Memory B cell (primary cell): ENCODE measurements around the gene MMP13.

Source experiments
- ATAC-seq: fragments of 150-1000 bp; cut with Tn5 transposase; 2 replicates; pipeline ENCODE4 v1.10.0; 2021; ENCODE audit warnings: low read depth, mild to moderate bottlenecking, moderate library complexity
- DNase-seq, 2 donors: peaks; one replicate each; pipeline ENCODE4 v3.0.0; 2022; ENCODE audit warnings: low spot score in 2 of 2
- H3K27ac Mint-ChIP-seq: one replicate; pipeline ENCODE4 v1.8.0; 2022; ENCODE audit warnings: mild to moderate bottlenecking, moderate library complexity, mixed read lengths
- H3K27me3 Mint-ChIP-seq: one replicate; pipeline ENCODE4 v1.8.0; 2022; ENCODE audit warnings: mixed read lengths
- H3K36me3 Mint-ChIP-seq: one replicate; pipeline ENCODE4 v1.8.0; 2022; ENCODE audit warnings: mild to moderate bottlenecking, mixed read lengths
- H3K4me1 Mint-ChIP-seq: one replicate; pipeline ENCODE4 v1.8.0; 2022; ENCODE audit warnings: mixed read lengths
- H3K4me3 Mint-ChIP-seq: one replicate; pipeline ENCODE4 v1.8.0; 2022; ENCODE audit warnings: mild to moderate bottlenecking, moderate library complexity, mixed read lengths
- H3K9me3 Mint-ChIP-seq: one replicate; pipeline ENCODE4 v1.8.0; 2022; ENCODE audit warnings: mixed read lengths

MMP13 gene

DNA sequence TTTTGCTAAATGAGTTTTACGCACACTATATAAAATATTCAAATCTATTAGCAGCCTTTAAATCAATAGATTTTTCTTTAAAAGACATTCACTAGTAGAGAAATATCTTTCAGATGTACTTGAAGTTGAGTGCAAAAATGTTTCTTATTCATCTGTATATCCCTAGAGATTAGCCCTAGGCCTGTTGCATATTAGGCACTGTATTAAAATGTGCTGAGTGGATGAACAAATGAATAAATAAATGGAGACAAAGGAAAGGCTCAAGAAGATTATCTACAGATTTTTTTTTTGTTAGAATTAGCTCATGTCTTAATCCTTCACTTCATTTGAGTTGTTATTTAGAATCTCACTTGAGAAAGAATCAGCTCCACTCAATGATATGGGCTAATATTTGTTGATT is 12.0 kb upstream of the MMP13 start:
- H3K36me3 Mint-ChIP-seq = no peaks in the 10 kb centered on the region

DNA sequence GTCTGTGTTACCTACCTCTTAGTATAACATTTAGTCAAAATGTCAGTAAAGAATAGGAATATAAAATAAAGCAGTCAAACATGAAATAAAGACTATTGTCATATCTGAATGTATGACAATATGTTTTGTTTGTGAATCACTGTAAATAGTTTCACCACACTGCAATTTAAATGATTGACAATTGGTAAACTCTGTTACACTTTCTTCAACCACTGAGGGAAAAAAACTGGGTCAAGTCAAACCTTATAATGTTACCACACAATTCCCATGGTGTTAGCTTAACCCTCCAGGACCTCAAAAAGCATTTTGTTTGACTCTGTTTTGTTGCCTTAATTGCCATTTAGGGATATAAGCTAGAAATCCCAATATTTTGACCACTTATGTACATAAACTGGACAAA is 10.5 kb upstream of the MMP13 start:
- Mint-ChIP-seq H3K27me3 (peaks cover 1% of the 10 kb centered on the region), H3K27ac (no peak overlapping the region), H3K4me1 (no peaks in the 10 kb centered on the region), H3K4me3 (no peak overlapping the region), H3K9me3 (no peaks in the 10 kb centered on the region), H3K36me3 (no peaks in the 10 kb centered on the region)
- no peak for ATAC-seq
- DNase-seq = no peak

More for the DNA sequence above, 12.0 kb upstream of the MMP13 start:
- no peak overlapping the region for H3K27ac Mint-ChIP-seq
- H3K9me3 Mint-ChIP-seq = no peaks in the 10 kb centered on the region
- DNase-seq (no peak), ATAC-seq (no peak)
- peaks cover 4% of the 10 kb centered on the region for H3K27me3 Mint-ChIP-seq
- H3K4me1 Mint-ChIP-seq = peaks cover 4% of the 10 kb centered on the region
- H3K4me3 Mint-ChIP-seq = no peak overlapping the region

DNA sequence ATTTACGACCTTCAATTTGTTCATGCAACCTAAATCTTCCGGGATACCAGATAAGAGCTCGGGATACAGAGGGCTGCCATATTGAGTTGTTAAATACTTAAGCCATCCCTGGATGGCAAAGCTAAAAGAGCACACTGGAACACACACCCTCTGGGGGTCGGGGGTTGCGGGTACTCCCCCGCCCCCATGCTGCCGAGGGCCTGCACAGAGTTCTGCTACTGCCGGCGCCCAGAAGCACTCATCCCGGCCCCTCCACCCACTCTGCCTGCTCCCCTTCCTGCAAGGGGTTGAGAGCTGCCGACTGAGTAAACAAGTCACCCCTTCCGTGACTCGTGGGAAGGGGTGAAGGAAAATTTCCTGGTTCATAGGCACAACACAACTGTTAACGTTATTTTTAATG is 9.3 kb upstream of the MMP13 start:
- no peak overlapping the region for H3K4me3 Mint-ChIP-seq
- H3K36me3 Mint-ChIP-seq = no peaks in the 10 kb centered on the region
- DNase-seq (no peak), ATAC-seq (no peak)
- no peaks in the 10 kb centered on the region for H3K4me1 Mint-ChIP-seq
- H3K9me3 Mint-ChIP-seq = no peaks in the 10 kb centered on the region
- H3K27ac Mint-ChIP-seq = no peak overlapping the region
- peaks cover 1% of the 10 kb centered on the region for H3K27me3 Mint-ChIP-seq

DNA sequence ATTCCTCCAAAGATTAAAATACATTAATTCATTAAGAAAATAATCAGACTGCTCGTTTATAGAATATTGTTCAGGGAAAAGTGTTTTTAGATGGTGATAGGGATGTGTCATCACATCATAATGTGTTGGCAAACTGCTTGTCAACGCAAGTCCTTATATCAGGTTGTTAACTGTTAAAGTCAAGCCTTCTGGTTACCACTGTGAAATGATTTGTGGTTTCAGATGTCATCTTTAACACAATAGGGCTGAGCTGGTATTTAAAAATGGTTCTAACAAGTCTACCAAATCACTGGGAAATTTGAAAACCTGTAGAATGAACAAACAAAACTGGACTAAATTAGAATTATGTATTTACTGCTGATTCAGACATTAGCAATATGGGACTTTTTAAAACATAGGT is 2.4 kb upstream of the MMP13 start:
- Mint-ChIP-seq H3K36me3 (no peaks in the 10 kb centered on the region), H3K4me1 (no peaks in the 10 kb centered on the region), H3K27ac (no peak overlapping the region), H3K4me3 (no peak overlapping the region), H3K9me3 (no peaks in the 10 kb centered on the region), H3K27me3 (peaks cover 3% of the 10 kb centered on the region)
- ATAC-seq = no peak
- DNase-seq = no peak

DNA sequence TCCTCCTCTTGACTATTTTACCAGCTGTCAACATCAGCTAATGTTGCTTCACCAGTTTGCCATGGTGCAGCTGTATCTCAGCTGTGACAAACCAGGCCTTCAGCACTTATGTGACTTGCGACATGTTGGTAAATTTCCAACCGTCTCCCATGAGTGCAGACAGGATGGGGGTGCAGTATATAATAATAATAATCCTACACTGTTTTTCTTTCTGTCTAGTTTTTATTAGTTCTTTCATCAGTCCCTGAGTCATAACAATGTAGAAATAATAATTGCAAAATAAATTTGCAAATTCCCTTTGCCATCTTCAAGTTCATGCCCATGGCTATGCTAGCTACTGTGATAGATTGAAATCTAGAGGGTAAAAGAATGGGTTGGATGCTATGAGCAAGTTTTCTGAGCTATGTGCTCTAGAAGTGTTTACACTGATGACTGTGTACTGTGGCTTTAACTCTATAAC is 4.9 kb downstream of the MMP13 start:
- no peak overlapping the region for H3K4me3 Mint-ChIP-seq

DNA sequence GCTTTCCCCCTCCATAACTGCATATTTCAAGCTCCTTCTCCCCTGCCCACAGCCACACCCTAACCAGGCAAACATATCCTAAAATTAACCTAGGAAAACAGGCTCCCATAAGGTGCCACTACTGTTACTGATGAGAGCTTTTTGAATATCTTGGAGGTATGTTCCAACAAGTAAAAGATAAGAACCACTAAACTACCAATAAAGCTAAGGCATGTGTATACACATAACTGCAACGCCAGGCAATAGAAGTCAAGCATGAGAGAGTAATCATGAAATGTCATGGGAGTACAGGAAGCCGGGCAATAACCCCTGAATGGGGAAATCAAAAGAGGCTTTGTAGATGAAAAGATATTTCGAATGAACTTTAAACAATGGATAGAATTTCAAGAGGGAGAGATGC is 9.3 kb downstream of the MMP13 start:
- ATAC-seq (no peak), DNase-seq (no peak)
- Mint-ChIP-seq H3K36me3 (no peaks in the 10 kb centered on the region), H3K4me1 (no peaks in the 10 kb centered on the region), H3K27me3 (peaks cover 2% of the 10 kb centered on the region), H3K4me3 (no peak overlapping the region), H3K27ac (no peak overlapping the region), H3K9me3 (no peaks in the 10 kb centered on the region)

More for the DNA sequence above, 4.9 kb downstream of the MMP13 start:
- Mint-ChIP-seq H3K27me3 (no peaks in the 10 kb centered on the region), H3K36me3 (no peaks in the 10 kb centered on the region), H3K27ac (no peak overlapping the region), H3K9me3 (no peaks in the 10 kb centered on the region), H3K4me1 (no peaks in the 10 kb centered on the region)
- DNase-seq = no peak
- ATAC-seq = no peak

DNA sequence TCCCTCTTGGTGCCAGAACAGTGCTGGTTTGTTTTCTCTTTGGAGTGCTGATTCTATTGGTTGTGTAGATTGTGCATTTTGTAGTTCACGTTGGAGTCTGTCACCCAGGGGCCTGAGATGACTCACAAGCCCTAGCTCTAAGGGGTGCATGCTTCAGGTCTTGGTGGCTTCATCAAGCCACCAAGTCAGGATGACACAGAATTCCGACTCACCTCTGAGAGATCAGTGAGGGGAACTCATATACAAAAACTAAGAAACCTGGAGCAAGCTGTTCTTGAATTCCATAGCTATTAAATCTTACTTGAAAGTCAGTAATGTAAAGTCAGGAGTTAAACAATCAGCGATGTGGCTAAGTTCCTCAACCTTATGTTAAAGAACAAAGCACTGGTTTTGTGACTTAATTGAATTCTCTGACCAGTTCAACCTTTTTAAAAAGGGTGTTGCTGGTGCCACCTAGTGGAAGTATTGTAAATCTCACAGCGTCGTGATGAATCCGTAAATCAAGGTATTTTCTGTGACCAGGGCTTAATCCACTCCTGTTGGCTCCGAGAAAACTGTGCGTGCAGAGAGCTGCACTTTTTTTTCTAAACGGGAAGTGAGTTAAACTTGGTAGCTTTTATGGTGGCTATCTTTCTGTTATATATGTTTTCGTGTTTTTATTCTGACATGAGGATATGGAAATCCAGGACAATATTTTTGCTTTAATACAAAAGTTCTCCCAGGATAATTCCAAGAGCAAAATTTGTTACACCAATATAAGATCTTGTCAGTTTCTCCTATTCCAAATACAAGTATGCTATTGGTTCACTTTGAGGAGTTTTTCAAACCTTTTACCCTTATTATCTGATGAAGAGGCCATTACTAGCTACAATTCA is 14.6 kb downstream of the MMP13 start:
- H3K4me1 Mint-ChIP-seq = no peaks in the 10 kb centered on the region
- peaks cover 5% of the 10 kb centered on the region for H3K27me3 Mint-ChIP-seq
- peaks cover 2% of the 10 kb centered on the region for H3K36me3 Mint-ChIP-seq
- H3K27ac Mint-ChIP-seq = no peak overlapping the region
- H3K9me3 Mint-ChIP-seq = peaks cover 3% of the 10 kb centered on the region
- ATAC-seq (peak; percentile 67), DNase-seq (peak in 1 of 2 donors; percentile 22)
- no peak overlapping the region for H3K4me3 Mint-ChIP-seq

DNA sequence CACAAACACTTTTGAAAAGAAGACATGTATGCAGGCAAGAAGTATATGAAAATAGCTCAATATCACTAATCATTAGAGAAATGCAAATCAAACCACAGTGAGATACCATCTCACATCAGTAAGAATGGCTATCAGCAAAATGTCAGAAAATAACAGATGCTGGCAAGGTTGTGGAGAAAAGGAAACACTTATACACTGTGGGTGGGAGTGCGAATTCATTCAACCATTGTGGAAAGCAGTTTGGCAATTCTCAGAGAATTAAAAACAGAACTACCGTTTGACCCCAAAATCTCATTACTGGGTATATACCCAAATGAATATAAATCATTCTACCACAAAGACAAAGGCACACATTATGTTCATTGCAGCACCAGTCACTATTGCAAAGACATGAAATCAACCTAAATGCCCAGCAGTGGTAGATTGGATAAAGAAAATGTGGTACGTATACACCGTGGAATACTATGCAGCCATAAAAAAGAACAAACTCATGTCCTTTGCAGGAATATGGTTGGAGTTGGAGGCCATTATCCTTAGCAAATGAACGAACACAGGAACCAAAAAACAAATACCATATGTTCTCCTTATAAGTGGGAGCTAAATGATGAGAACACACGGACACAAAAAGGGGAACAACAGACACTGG is 18.5 kb downstream of the MMP13 start:
- Mint-ChIP-seq H3K36me3 (peaks cover 2% of the 10 kb centered on the region), H3K27ac (no peak overlapping the region)
- no peak for ATAC-seq

DNA sequence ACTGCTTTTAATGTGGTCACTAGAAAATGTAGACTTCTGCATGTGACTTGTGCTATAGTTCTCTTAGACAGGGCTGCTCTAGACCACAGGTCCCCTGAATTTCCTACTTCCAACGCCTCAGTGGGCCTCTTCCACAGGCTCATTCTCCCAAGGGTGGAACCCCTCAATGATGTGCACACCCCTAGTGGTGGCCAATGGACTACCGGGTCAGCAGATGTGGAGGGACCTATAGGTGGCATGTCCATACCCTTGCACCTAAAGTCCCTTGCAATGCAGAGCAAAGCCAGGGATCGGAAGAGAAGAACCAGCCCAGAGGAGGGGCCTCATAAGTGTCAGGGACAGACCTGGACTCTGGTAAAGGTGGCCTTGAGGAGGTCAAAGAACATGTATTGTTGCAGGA is 20.0 kb downstream of the MMP13 start:
- peaks cover 7% of the 10 kb centered on the region for H3K27me3 Mint-ChIP-seq
- H3K4me1 Mint-ChIP-seq = no peaks in the 10 kb centered on the region
- peaks cover 2% of the 10 kb centered on the region for H3K36me3 Mint-ChIP-seq
- DNase-seq (no peak), ATAC-seq (no peak)
- H3K9me3 Mint-ChIP-seq = peaks cover 3% of the 10 kb centered on the region
- no peak overlapping the region for H3K4me3 Mint-ChIP-seq
- H3K27ac Mint-ChIP-seq = no peak overlapping the region

More for the DNA sequence above, 18.5 kb downstream of the MMP13 start:
- Mint-ChIP-seq H3K27me3 (peaks cover 5% of the 10 kb centered on the region), H3K9me3 (peaks cover 3% of the 10 kb centered on the region), H3K4me1 (no peaks in the 10 kb centered on the region), H3K4me3 (no peak overlapping the region)
- no peak for DNase-seq

DNA sequence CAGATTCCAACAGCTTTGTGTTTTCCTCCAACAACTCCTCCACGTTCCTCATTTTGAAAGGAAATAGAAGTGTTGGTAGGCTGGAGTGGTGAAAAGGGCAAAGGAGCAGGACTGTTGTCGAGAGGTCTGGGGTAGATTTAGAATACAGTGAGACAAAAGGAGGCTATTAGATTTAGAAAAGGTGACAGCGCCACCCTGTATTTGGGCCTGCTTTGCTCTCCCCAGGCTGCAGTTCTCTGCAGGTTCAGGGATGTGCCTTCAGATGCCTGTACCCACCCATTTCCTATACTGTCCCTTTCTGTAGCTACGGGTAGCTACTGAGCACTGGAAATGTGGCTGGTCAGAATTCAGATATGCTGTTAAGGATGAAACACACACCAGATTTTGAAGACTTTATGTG is 20.8 kb downstream of the MMP13 start:
- Mint-ChIP-seq H3K4me1 (no peaks in the 10 kb centered on the region), H3K9me3 (peaks cover 3% of the 10 kb centered on the region), H3K4me3 (no peak overlapping the region), H3K36me3 (peaks cover 2% of the 10 kb centered on the region), H3K27ac (no peak overlapping the region), H3K27me3 (peaks cover 8% of the 10 kb centered on the region)
- DNase-seq (no peak), ATAC-seq (no peak)

DNA sequence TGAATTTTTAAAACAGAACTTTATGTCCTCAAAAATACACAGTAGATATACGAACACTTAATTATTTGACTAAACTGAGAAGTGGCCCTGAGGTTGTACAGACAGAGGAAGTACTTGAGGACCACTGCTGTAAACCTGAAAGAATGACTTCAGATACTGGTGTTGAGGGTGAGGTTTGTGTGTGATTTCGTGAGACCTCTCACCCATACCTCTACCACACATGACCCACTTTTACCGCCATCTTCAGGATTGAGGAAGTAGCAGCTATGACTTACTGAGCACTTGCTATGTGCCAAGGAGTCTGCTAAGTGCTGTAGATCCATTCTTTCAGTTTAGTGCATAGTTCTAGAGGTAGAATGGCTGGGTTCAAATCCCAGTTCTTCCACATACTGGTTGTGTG is 21.9 kb downstream of the MMP13 start:
- no peak overlapping the region for H3K27ac Mint-ChIP-seq
- ATAC-seq (peak; percentile 24), DNase-seq (no peak)
- H3K9me3 Mint-ChIP-seq = peaks cover 3% of the 10 kb centered on the region
- H3K36me3 Mint-ChIP-seq = peaks cover 2% of the 10 kb centered on the region
- no peaks in the 10 kb centered on the region for H3K4me1 Mint-ChIP-seq
- H3K27me3 Mint-ChIP-seq = peaks cover 10% of the 10 kb centered on the region
- H3K4me3 Mint-ChIP-seq = no peak overlapping the region

DNA sequence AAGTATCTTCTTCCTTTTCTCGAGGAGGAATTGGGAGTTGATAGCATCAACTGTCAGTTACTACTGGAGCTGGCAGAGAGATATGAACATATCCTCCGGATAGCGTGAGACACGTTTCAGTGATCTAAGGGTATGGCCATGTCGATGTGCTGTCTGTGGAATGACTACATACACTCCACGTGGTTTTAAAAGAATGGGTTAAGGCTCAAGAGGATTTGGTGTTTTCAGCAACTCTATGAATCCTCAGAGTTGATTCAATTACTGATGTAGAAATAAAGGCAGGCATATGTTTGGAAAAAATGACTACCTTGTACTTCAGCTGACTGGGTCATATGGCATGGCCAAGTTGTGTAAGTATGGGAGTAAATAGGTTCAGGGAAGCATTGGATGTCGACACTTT is 22.9 kb downstream of the MMP13 start:
- Mint-ChIP-seq H3K27ac (no peak overlapping the region), H3K4me1 (no peaks in the 10 kb centered on the region), H3K27me3 (peaks cover 10% of the 10 kb centered on the region), H3K9me3 (peaks cover 3% of the 10 kb centered on the region), H3K36me3 (peaks cover 2% of the 10 kb centered on the region), H3K4me3 (no peak overlapping the region)
- DNase-seq = no peak
- ATAC-seq = no peak

DNA sequence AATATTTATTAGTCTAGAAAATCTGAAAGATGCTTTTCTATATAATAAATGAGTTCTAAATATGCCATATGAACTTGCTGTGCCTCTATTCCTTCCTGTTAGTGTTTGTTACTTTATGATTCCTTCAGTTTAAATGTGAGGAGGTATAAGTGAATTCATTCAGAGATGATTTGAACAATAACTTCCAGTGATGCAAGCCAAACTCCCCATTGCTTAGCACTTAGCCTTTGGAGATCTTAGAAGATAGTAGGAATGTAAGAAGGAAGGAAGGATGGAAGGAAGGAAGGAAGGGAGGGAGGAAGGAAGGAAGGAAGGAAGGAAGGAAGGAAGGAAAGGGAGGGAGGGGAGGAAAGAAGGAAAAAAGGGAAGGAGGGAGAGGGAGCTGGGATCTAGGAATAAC is 25.1 kb downstream of the MMP13 start:
- Mint-ChIP-seq H3K36me3 (no peaks in the 10 kb centered on the region), H3K27me3 (peaks cover 5% of the 10 kb centered on the region), H3K9me3 (no peaks in the 10 kb centered on the region), H3K4me1 (no peaks in the 10 kb centered on the region), H3K4me3 (no peak overlapping the region), H3K27ac (no peak overlapping the region)
- no peak for DNase-seq
- no peak for ATAC-seq

DNA sequence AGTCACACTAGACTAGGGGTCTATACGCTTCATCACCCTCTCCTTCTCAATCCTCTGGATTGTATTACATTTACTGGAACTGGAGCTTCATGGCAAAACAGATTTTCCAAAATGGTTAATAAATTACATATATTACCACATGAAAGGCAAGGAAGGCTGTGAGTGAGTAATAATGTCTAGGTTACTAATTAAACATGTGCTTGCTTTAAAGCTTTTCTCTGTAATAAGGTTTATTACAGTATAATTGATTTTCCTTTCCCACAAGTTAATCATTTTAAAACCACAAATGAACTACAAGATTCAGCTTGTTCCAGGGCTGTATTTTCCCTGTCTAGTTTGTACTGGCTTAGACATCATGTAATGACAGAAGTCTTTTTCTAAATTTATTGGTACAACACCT is 25.6 kb downstream of the MMP13 start:
- no peak for ATAC-seq
- Mint-ChIP-seq H3K4me1 (no peaks in the 10 kb centered on the region), H3K27me3 (peaks cover 5% of the 10 kb centered on the region), H3K27ac (no peak overlapping the region), H3K9me3 (no peaks in the 10 kb centered on the region), H3K36me3 (no peaks in the 10 kb centered on the region), H3K4me3 (no peak overlapping the region)
- DNase-seq = no peak
